DMS79 (cell line): ENCODE results near the gene PCSK9.

ENCODE experiments used
- DNase-seq: peaks from one replicate; lab custom pipeline; 2025; lab: John Stamatoyannopoulos, UW

Gene PCSK9

DNA sequence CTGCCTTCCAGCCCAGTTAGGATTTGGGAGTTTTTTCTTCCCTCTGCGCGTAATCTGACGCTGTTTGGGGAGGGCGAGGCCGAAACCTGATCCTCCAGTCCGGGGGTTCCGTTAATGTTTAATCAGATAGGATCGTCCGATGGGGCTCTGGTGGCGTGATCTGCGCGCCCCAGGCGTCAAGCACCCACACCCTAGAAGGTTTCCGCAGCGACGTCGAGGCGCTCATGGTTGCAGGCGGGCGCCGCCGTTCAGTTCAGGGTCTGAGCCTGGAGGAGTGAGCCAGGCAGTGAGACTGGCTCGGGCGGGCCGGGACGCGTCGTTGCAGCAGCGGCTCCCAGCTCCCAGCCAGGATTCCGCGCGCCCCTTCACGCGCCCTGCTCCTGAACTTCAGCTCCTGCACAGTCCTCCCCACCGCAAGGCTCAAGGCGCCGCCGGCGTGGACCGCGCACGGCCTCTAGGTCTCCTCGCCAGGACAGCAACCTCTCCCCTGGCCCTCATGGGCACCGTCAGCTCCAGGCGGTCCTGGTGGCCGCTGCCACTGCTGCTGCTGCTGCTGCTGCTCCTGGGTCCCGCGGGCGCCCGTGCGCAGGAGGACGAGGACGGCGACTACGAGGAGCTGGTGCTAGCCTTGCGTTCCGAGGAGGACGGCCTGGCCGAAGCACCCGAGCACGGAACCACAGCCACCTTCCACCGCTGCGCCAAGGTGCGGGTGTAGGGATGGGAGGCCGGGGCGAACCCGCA, at the start of gene PCSK9:
Gene PCSK9, plus strand, starts transcription at position 207 of the 741 bp plus-strand sequence. Its CDS starts 290 bp downstream, at position 497.
- DNase-seq: no peak

DNA sequence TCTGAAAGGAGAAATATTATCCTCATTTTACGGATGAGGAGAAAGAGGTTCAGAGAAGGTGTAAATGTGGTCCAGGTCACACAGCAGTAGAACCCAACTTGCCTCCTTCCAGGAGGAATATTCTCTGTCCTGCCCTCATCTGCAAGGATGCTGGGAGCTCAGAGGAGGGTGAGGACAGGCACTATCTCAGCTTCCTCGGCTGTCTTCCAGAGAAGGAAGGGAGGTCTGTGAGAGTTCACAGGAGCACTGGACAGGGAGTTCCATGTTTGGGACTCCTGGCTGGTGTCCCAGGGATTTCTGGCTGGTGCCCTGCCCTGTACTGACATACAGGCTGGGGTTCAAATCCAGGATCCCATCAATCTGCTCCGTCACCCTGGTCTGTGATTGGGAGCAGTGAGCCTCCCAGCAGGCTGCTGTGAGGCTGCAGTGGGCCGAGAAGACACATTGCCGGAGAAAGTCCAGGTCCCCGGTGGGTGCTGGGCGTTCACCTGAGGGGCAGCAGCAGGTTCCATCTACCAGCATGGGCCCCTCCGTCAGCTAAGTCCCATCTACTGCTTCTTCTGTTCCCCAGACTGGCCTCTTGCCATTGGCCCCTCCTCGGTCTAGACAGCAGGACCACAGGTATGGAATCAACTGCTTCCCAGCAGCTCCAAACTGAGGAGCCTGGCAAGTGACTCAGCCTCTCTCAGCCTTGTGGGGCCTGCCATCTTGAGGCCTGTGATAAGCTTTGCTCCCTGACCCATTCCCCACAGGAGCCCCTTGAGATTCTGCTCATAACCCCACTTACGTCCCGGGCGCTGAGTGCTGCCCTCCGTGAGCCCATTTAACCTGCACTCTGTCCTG, 49.2 kb upstream of the PCSK9 start:
- no peak for DNase-seq

DNA sequence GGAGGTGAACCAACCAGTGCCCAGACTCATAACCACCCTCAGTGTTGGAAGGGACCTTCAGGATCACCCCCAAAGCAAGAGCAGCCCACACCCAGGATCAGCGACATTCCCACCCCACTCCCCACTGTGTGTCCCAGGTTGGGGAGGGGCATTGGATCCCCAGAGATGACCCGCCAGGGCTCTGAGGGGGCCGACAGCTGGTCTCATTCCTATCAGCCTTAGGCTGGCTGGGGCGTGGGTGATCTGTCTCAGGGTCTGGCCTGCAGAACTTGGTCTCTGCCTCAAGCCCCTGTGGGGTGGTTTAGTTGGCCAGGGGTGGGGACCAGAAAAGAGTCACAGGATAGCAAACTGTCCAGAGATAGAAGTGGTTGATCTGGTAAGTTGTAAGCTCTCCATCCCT, 48.4 kb upstream of the PCSK9 start:
- no peak for DNase-seq

DNA sequence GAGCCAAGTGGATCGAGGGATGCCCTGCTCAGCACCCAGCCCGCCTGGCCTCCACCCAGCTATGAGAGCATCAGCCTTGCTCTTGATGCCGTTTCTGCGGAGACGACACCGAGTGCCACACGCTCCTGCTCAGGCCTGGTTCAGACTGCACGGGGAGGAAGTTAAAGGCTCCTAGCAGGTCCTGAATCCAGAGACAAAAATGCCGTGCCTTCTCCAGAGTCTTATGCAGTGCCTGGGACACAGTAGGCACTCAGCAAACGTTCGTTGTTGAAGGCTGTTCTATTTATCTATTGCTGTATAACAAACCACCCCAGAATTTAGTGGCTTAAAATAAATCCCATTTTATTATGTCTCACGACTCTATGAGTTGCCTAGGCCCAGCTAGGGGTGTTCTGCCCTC, 47.4 kb upstream of the PCSK9 start:
- DNase-seq: no peak

DNA sequence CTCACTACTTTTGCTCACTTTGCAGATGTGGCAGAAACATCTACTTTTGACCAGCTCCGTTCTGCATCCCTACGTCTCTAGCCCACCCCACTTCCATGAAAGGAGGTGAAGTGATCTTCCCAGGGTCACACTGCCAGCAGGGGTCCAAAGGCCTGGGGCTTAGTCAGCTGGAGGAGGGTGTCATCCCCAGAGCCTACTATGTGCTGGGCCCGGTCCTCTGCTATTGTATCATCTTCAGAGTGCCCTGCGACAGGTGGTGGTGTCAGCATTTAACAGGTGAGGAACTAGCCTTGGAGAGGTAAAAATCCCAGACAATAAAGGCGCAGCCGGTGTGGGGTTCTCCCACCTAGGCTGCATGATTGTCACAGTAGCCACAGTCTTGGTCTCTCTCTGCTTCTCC, 46.2 kb upstream of the PCSK9 start:
- no peak for DNase-seq

DNA sequence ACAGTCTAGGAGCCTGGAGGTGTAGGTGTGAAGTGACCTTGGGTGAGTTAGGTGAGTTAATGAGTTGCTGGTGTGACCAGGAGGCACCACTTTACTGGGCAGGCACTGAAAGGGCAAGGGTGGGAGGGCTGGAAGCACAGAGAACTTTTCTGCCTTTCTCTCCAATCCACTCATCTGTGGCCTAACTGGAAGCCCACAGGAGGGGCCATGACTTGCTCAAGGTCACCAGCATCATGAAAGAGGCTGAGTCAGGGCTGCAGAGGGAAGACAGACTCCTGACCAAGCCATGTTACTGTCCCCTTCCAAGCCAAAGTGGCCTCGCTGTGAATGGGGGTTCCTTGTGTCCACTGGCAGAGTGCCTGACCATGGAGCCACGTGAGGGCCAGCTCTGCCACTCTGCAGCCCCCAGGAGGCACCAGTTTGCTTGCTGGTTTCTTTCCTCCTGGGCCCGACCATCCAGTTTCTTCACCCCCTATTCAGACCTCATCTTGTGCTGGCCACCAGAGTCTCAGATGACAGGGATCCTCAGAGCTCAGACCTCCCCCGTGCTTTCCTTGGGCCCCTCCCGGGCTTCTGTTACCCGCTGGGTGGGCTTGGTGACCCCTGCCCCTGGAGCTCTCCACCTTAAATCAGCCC, 44.9 kb upstream of the PCSK9 start:
- no peak for DNase-seq

DNA sequence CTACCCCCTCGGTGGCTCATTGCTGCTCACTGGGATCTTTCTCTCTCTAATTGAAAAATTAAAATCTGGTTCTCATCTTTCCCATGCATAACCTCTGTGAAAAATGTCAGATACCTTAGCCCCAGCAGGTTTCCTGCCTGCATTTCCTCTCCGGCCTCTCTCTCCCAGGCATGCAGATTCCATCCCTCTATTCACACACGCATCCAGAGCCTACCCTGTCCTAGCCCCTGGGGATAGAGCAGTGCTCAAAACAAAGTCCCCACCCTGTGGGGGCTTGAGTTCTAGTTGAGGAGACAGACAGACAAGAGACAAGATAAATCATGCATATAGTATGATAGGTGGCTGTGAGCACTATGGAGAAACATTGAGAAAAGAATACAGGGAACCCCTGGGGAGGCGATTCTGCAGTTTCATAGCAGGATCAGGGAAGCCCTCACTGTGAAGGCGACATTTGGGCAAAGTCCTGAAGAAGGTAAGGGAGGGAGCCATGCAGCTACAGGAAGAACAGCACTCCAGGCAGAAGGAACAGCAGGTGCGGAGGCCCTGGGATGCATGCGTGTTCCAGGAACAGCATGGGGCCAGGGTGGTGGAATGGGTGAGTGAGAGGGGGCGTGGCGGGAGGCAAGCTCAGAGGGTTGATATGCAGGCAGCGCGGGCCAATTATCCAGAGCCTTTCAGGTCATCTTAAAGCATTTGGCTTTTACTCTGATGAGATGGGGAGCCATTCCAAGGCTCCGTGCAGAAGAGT, 44.2 kb upstream of the PCSK9 start:
- DNase-seq: no peak

DNA sequence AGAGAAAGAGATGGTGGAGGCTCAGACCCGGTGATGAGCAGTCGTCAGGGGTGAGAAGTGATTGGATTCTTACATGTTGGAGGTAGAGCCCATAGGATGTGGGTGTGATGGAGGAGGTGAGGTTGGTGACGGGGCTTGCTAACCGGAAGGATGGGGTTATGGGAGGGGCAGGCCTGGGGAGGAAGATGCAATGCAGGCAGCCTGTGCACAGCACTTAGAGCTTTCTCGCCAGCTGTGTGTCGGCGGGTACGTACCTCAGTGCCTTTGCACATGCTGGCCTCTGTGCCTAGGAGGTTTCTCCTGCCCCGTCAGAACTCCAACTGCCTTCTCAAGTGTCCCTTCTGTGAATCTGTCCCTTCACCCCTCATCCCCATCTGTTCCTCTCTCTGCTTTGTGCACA, 43.5 kb upstream of the PCSK9 start:
- no peak for DNase-seq

DNA sequence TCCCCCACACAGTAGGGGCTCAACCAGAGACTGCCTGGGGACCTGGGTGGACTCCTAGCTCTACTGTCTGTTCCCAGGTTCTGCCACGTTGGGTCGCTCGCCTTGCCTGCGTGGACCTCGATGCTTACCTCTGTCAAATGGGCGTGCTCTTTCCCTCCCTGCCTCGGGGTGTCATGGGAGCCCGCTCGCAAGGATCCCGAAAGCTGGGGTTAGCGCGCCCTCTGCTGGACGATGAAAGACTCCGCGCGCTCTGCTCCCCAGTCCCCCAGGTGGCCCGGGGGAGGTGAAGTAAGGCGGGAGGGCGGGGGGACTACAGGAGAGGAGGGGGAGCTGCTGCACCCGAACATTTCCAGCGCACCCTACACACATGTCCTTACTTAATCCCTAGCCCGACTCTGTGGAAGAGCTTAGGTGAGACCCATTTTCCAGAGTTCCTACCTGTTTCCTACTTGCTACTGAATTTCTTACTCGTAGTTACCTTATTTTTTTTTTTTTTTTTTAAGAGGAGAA, 42.9 kb upstream of the PCSK9 start:
- DNase-seq: no peak

DNA sequence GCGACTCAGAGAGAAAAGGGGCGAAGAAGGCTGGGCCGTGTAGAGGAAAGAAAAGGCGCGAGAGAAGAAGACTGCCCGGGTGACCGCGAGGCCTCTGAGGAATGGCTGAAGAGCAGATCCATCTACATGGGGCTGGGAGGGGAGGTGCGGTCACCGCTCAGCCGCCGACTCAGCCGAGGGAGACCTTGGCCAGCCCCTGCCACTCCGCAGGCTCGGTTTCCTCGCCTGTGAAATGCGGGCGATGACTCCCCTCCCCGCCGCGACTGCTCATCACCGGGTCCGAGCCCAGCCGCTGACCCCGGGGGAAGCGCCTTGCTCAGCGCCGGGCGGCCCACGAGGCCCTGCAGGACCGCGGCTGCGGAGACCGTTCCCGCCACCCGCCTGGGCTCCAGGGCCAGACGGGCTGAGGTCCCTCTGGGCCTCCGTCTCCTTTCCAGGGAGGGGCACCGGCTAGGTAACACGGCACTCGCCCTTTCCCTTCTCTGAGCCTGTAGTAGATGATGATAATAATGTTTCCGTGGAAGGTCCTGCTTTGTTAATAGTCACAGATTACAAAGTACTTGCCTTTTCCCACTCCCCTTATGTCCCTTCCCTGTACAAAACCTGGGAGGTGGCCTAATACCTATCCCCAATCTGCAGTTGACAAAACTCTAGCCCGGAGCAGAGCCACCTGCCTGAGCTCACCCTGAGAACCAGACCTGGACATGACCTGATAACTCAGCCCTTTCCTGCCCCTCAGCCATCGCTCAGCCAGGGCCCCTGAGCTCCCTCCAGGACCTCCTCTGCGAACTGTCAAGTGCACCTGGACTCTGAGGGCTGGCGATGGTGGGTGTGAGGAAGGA, 42.3 kb upstream of the PCSK9 start:
- no peak for DNase-seq

DNA sequence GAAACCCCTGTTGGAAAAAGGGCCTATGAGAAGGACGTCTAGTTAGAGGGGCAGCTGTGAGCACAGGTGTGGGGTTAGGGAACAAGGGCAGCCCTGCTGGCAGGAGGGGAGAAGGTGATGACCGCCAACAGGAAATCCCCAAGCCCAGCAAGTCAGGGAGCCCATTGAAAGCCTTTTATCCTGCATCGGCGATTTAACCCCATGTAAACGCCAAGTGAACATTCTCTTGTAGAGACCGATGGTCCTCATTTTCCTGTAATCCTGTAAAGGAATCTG, 41.7 kb upstream of the PCSK9 start:
- no peak for DNase-seq

DNA sequence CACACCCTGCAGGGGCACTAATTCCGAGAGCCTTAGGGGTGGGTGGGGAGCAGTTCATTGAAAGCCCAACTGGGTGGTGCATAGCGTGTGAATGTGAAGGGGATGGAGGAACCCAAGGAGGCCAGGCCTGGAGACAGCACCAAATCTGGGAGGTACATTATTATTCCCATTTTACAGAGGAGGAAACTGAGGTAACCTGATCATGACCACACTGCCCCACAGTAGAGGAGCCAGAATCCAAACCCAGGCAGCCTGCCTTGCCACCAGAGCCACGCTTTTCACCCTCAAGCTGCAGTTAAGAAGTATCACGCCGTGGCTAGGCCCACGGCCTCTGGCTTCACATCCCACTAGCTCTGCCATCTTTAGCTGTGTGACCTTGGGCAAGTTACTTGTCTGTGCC, 41.2 kb upstream of the PCSK9 start:
- DNase-seq: no peak

DNA sequence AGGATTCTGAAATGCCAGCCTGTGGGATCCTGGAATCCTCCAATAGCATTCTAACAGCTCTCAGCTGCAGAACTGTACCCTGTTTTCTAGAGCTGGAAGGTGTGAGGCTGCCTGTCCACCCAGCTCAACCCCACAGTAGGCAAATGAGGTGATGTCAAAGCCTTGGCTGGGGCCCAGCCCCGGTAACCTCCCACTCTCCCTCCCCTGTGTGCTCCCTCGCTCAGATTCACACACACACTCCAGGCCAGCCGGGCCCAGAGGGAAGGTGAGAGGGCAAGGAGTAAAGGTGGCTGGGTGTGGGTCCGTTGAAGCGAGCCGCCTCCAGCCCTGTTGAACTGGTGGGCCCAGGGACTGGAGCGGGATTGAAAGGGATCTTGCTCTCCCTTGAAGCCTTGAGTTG, 40.7 kb upstream of the PCSK9 start, which contains the start of gene BSND:
Gene BSND, plus strand, starts transcription at position 257 of the 400 bp plus-strand sequence. CDS start 254 bp downstream, outside the sequence.
- no peak for DNase-seq

DNA sequence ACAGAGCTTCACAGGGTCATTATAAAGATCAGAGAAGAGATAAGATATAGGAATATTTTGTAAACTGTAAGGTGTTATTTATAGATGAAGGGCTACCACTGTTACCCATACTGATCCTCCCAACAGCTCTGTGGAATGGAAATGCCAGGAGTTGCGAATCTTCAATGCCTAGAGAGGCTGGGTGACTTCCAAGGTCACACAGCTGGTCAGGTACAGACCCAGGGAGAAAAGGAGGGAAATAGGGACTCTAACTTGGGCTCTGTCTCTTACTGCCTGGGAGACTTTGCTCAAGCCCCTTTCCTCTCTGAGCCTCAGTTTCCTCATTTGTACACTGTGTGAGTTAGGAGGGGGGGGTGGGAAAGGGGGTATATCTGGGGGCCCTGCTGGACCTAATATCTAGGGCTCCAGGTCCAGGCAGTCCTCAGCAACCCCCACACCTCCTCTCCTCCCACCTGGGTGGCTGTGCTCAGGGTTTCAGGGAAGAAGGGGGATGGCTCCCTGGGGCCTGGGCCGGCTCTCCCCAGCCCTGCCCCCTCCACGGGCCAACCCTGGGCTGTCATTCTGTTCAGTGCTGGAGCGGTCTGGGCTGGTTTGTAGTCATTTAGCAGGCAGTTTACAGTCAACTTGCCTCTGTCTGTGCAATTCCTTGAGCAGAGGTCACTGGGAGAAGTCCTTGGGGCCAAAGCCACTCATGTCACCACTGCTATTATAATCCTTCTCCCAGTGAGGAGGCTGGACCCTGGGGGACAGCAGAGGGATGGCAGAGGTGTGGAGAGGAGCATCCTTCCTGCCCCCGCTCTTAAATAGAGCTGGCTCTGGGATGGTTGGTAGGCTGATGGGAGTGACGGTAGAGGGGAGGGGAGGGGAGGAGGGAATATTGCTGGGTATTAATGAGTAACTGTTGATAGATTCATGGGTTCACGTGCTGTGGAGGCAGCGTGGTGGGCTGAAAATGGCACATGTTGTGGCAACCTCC, 39.0 kb upstream of the PCSK9 start:
- no peak for DNase-seq

DNA sequence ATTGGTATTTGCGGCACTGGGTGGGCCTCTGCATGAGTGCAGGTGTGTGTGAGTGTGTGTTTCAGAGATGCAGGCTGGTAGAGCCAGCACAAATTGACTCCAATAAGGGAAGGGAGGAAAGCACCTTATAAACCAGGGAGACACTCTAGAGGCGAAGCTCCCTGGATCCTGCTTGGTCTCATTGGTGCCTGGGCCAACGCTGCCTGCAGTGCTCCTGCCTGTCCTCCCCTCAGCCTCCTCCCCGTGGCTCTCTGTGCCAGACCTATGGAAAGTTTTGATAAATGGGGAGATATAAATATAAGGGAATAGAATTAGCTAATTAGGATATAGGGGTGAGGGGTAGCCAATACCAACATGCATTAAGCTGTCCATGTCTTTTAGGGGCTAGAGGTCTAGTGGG, 38.0 kb upstream of the PCSK9 start:
- no peak for DNase-seq

DNA sequence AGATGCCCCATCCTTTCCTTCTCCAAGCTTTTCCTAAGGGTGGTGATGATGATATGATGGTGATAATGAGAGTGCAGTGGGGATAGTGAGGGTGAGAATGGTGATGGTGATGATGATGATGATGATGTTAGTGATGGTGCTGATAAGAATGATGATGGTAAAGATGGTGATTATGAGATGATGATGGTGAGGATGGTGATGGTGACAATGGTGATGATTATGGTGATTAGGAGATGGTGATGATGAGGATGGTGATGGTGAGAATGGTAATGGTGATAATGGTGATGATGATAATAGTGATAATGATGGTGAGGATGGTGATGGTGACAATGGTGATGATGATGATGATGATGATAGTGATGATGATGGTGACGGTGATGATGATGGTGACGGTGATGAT, 36.7 kb upstream of the PCSK9 start:
- DNase-seq: no peak

DNA sequence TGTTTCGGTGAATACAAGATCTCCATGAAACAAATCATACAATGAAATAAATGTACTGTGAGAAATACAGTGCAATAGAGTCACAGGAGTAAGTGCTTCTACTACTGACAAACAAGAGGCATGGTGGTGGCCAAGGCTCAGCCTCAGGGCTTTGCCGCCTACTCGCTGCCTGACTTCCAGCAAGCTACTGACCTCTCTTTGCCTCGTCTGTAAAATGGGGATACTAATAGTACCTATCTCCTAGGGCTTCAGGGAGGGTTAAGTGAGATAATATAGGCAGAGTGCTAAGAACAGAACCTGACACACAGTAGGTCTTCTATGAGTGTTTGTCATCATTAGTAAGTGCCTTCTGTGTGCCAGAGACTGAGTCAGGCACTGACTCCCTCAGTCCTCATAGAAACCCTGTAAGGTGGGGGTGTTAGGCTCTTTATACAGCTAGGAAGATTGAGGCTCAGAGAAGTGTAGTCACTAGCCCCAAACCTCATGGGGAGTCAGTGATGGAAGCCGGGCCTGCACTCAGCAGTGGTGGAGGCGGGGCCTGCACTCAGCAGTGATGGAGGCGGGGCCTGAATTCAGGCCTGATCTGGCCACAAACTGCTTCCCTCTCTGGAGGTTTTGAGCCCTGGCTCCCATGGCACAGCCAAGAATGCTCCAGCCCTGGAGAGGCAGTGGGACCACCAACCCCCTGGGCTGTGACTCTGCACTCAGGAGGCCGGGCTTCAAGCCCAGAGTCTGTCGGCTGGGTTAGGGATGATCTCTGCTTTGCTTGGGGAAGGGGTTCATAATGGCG, 33.8 kb upstream of the PCSK9 start:
- DNase-seq: no peak

DNA sequence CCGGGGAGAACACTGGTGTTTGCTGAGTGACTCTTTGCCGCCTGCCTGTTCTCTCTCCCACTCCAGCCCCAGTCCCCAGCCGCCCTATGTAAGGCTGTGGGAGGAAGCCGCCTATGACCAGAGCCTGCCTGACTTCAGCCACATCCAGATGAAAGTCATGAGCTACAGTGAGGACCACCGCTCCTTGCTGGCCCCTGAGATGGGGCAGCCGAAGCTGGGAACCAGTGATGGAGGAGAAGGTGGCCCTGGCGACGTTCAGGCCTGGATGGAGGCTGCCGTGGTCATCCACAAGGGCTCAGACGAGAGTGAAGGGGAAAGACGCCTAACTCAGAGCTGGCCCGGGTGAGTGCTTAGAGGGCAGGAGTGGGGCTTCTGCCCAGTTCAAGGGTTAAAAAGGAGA, 32.4 kb upstream of the PCSK9 start:
- DNase-seq: no peak

DNA sequence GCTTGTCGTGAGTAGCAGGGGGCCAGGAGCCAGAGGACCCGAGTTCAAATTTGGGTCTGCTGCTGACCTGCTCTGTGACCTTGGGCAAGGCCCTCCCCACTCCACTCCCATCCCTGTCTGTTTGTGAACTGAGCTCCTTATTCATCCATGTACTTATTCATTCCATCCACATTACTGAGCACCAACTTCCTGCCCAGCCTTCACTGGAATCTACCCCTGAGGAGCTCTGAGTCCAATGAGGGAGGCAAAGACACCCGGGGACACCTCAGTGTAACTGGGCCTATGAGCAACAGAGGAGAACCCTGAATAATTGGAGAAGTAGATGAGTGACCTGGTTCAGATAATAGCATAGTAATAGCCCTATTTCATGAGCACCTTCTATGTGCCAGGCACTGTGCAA, 31.7 kb upstream of the PCSK9 start:
- DNase-seq: no peak
